Activated T-cell treated with anti-CD3 and anti-CD28 coated beads, Interleukin-2, amount 50 U/mL, for 1 hour (primary cell): Measurements from ENCODE around the gene CCR4.
"Not testable (repeated sequence)": the region's sequence is repeated elsewhere in the genome, so short reads cannot be mapped to it uniquely, and the experiment has no call there.

Experiments
- DNase-seq: peaks from one replicate; pipeline ENCODE4 v3.0.0-alpha.2; 2020

CCR4 gene

GRCh38 chr3:32952369-32953077 lies 1.1 kb downstream of the CCR4 start:
- DNase-seq, result no peak

GRCh38 chr3:32954506-32954905 lies 3.1 kb downstream of the CCR4 start:
- no peak for DNase-seq

DNA sequence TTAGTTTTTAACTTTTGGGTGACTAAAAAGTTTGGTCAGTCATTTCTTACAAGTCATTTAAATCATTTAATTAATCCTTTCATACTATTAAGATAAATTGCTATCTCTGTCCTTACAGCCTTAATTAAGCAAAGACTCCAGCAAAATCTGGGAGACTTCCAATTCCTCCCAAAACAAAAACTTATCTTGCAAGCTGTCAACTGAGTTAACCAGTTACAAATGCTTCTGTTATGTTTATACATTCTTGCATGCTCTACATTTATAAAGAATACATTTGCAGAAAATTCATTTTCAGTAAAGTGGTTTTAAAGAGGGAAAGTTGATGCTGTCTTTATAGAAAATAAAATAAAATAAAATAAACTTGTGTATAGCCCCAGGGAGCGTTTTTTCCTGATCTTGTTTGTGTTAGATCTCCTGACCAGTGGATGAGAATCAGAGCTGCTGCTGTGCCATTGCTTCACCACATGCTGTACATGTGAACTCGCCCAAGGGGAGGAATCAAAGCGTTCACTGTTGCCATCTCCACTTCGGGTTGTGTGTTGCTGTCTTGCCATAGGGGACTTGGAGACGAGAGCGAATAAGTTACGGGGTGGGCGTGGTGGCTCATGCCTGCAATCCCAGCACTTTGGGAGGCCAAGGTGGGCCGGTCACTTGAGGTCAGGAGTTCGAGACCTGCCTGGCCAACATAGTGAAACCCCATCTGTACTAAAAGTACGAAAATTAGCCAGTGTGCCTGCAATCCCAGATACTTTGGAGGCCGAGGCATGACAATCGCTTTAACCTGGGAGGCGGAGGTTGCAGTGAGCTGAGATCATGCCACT lies 5.5 kb downstream of the CCR4 start:
- DNase-seq, result no peak

- no peak for DNase-seq
Observed at GRCh38 chr3:32958509-32958908, 7.1 kb downstream of the CCR4 start.

- no peak for DNase-seq
Observed at GRCh38 chr3:32959371-32959770, 7.9 kb downstream of the CCR4 start.

- DNase-seq, result no peak
Observed at GRCh38 chr3:32960404-32961170, 9.1 kb downstream of the CCR4 start.

GRCh38 chr3:32961189-32961715 lies 9.8 kb downstream of the CCR4 start:
- peak; percentile 50 for DNase-seq

GRCh38 chr3:32963871-32964270 lies 12.4 kb downstream of the CCR4 start:
- DNase-seq, result no peak

DNA sequence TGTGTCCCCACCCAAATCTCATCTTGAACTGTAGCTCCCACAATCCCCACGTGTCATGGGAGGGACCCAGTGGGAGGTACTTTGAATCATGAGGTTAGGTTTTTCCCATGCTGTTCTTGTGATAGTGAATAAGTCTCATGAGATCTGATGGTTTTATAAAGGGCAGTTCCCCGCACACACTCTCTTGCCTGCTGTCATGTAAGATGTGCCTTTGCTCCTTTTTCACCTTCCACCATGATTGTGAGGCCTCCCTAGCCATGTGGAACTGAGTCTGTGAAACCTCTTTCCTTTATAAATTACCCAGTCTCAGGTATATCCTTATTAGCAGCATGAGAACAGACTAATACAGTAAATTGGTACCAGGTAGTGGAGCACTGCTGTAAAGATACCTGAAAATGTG lies 13.3 kb downstream of the CCR4 start:
- DNase-seq, result not testable (repeated sequence)

DNA sequence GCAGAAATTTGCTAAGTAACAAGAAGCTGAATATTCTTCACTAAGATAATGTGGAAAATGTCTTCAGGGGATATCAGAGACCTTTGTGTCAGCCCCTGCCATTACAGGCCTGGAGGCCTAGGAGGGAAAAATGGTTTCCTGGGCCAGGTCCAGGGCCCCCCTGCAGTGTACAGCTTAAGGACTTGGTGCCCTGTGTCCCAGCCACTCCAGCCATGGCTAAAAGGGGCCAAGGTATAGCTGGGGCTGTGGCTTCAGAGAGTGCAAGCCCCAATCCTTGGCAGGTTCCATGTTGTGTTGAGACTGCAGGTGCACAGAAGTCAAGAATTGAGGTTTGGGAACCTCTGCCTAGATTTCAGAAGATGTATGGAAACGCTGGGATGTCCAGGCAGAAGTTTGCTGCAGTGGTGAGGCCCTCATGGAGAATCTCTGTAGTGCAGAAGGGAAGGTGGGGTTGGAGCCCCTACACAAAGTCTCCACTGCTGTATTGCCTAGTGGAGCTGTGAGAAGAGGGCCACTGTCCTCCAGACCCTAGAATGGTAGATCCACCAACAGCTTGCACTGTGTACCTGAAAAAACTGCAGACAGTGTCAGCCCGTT lies 14.3 kb downstream of the CCR4 start:
- not testable (repeated sequence) for DNase-seq

GRCh38 chr3:32966627-32967026 lies 15.2 kb downstream of the CCR4 start:
- DNase-seq, result not testable (repeated sequence)

- no peak for DNase-seq
Observed at GRCh38 chr3:32968166-32968919, 16.9 kb downstream of the CCR4 start.

GRCh38 chr3:32968920-32969389 lies 17.5 kb downstream of the CCR4 start:
- DNase-seq, result no peak

- DNase-seq, result no peak
Observed at GRCh38 chr3:32969656-32970055, 18.2 kb downstream of the CCR4 start.

DNA sequence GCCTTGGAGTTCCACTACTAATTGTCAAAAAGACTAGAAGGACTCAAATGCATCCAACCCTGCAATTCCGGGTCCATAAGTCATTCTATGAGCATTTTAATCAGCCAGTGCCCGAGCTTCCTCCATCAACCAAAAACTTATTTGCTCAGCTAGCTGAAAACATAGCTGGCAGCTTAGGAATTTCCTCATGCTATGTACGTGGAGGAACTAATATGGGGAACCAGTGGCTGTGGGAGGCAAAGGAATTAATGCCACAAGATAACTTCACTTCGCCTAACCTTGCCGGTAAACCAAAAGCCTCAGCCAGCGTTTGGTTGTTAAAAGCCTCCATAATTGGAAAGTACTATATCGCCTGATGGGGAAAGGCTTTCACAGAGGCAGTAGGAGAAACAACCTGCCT lies 19.8 kb downstream of the CCR4 start:
- DNase-seq, result not testable (repeated sequence)

DNA sequence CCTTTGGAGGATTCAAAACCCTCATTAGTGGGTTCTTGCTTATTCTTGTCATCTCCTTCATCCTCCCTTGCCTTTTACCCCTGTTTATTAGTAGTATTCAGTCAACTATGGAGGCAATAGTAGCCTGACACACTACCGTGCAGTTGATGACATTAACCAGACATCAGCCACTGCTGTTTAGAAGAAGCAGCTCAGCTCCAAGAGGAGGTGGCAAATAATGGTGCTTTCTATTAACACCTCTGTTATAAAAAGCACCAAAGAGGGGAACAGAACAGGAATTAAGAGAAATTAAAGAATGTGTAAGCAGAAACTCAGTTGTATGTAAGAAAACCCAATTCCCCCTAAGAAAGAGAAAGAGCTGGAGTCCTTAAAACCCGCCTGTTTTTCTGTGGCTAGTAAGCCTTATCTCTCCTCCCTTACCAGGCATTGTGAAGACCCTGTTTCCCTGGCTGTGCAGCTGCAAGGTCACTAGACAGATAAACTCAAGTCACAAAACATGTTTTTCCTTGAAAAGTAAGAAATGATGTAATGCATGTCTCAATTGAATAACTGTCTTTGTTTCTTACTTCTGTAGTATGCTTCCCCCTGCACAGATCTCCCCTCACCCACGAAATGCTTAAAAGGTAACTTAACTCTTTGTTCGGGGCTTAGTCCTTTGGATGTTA lies 21.2 kb downstream of the CCR4 start:
- no peak for DNase-seq

DNA sequence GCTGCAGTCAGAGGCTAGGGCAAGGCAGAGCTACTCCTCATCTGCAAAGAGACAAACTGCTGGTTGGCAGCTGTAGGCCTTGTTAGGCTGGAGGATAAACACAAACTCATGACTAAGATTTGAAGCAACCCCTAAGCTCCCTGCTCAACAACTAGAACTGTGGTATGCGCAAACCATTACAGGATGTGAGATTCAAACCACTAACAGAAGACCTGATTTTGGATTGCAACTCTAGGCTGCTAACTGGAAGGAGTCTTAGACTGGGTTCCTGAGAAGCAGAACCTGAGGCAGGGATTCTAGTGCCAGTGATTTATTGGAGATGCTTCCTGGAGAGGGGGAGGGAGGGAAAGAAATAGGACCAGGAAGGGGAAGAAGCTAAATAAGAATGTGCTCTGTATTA lies 22.5 kb downstream of the CCR4 start:
- DNase-seq, result no peak

- no peak for DNase-seq
Observed at GRCh38 chr3:32975891-32976595, 24.6 kb downstream of the CCR4 start.

- DNase-seq, result no peak
Observed at GRCh38 chr3:32977861-32978260, 26.4 kb downstream of the CCR4 start.

- DNase-seq, result no peak
Observed at GRCh38 chr3:32978331-32978730, 26.9 kb downstream of the CCR4 start.

DNA sequence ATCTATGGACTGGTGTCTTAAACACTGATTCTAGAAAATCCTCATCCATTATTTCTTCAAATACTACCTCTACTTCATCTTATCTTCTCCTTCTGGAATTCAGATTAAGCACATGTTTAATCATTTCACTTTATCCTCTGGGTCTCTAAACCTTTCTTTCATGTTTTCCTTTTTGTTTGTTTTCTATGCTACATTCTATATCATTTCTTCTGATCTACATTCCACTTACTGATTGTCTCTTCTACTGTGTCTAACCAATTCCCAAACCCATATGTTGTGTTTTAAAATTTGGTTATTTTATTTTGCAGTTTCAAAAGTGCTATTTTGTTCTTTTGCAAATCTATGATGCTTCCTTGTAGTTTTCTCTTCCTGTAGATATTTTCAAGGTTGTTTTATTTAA lies 31.7 kb downstream of the CCR4 start:
- DNase-seq, result no peak
